Measurements from ENCODE around the gene SLC23A3. TPM values are rescaled to one million over a fixed set of nuclear protein-coding genes. Genes with fewer than 3 reads are reported as not detected.

SLC23A3 gene
- polyA plus RNA-seq, 3 donors: 1.1 TPM; not detected in 2

DNA sequence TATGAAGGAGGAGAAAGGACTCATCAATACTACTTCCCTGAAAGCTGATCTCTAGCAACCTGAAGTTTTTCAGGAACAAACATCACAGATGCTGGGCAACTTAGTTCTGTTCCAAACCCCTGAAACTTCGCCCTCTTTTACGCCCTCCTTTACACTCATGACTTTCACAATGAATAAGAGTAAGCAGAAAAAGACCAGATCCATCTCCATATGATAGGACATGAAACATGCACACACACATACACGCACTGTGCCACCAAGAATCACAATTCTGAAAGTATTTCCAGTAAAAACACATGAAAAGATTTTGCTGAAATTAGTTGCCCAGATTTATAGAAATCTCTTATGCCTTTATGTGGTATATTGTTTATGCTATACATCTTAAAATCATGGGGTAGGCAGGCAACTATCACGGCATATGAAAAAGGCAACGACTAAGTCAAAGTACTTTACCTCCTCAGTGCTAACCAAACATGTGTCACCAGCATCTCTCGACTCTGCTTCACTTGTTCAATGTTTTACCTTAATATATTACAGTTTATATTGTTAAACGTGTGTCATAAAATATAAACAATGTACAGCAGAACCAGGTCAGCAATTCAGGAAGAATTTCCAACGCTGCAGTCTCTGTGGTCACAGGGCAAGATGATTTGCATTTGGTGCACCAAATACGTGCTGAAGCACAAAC, 57.0 kb downstream of the SLC23A3 start:
- H3K27ac Mint-ChIP-seq: no peak overlapping the region
- Histone ChIP-seq H3K4me2 (replicated peaks; ENCODE audit: extremely low read depth, low read length, poor library complexity, severe bottlenecking) (no peak overlapping the region), H3K9me3 (replicated peaks in 1 of 2; ENCODE audit: control insufficient read depth in 1 of 2, insufficient read depth in 1 of 2, low read length in 2 of 2) (no peaks in the 10 kb centered on the region), H3K9ac (ENCODE audit: insufficient read depth, low read length, poor library complexity, severe bottlenecking) (no peak overlapping the region), H2AFZ (ENCODE audit: insufficient read depth, low read depth, low read length, poor library complexity, severe bottlenecking) (no peak overlapping the region), H3K36me3 (replicated peaks in 1 of 2; ENCODE audit: control insufficient read depth in 1 of 2, insufficient read depth in 2 of 2, low read length in 2 of 2) (no peaks in the 10 kb centered on the region), H3K79me2 (ENCODE audit: insufficient read depth, low read length) (no peaks in the 10 kb centered on the region), H3K27me3 (ENCODE audit: control insufficient read depth in 2 of 2, insufficient read depth in 2 of 2, low read length in 2 of 2) (no peaks in the 10 kb centered on the region), H3K4me3 (replicated peaks in 1 of 3; ENCODE audit: low read depth in 2 of 3, low read length in 3 of 3) (no peak overlapping the region), H4K20me1 (ENCODE audit: insufficient read depth, low read length) (peaks cover 25% of the 10 kb centered on the region), H3K27ac (ENCODE audit: low read depth in 1 of 2, low read length in 2 of 2) (no peak overlapping the region), H3K4me1 (ENCODE audit: control insufficient read depth in 1 of 2, insufficient read depth in 2 of 2, low read length in 2 of 2) (peaks cover 26 to 30% of the 10 kb centered on the region in 2 donors)
- H3K9me3 Mint-ChIP-seq: no peaks in the 10 kb centered on the region
- TF ChIP-seq, protein P1, sequence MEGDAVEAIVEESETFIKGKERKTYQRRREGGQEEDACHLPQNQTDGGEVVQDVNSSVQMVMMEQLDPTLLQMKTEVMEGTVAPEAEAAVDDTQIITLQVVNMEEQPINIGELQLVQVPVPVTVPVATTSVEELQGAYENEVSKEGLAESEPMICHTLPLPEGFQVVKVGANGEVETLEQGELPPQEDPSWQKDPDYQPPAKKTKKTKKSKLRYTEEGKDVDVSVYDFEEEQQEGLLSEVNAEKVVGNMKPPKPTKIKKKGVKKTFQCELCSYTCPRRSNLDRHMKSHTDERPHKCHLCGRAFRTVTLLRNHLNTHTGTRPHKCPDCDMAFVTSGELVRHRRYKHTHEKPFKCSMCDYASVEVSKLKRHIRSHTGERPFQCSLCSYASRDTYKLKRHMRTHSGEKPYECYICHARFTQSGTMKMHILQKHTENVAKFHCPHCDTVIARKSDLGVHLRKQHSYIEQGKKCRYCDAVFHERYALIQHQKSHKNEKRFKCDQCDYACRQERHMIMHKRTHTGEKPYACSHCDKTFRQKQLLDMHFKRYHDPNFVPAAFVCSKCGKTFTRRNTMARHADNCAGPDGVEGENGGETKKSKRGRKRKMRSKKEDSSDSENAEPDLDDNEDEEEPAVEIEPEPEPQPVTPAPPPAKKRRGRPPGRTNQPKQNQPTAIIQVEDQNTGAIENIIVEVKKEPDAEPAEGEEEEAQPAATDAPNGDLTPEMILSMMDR (IDR thresholded peaks at IDR 0.05): no peak
- WGBS (ENCODE audit: insufficient coverage): 58% methylated on average over 2 of the region's 9 CpGs
- intact Hi-C loops (cut with micrococcal nuclease): no loop called here
- peaks cover 31% of the 10 kb centered on the region for H3K4me1 Mint-ChIP-seq
- H3K4me3 Mint-ChIP-seq: no peak overlapping the region
- H3K36me3 Mint-ChIP-seq: peaks cover 8 to 10% of the 10 kb centered on the region in 2 donors
- no peak for DNase-seq
- H3K27me3 Mint-ChIP-seq (ENCODE audit: low read depth in 3 of 3): peaks cover 0 to 5% (median 2%) of the 10 kb centered on the region in 3 donors

DNA sequence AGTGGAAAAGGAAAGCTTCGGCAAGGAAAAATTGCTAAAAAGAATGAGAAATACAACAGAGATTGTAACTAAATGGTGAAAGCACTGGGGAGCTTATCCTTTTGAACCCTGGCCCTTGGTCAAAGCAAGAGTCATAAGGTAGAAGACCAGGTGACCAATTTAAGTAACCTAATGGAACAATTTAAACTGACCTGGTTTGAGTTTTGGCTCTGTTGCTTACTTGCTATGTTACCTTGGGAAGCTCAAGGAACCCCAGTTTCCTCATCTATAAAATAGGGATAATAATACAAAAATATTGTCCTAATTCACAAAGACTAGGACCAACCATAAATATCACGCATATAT, 57.8 kb downstream of the SLC23A3 start:
- H4K20me1 ChIP-seq (ENCODE audit: insufficient read depth, low read length): peaks cover 30% of the 10 kb centered on the region
- WGBS (ENCODE audit: insufficient coverage): 100% methylated on average over 2 of the region's 2 CpGs
- Mint-ChIP-seq H3K4me1 (peaks cover 39% of the 10 kb centered on the region), H3K4me3 (no peak overlapping the region), H3K27me3 (ENCODE audit: low read depth in 3 of 3) (peaks cover 0 to 3% (median 2%) of the 10 kb centered on the region in 3 donors), H3K27ac (no peak overlapping the region), H3K36me3 (peaks cover 5 to 10% of the 10 kb centered on the region in 2 donors), H3K9me3 (no peaks in the 10 kb centered on the region)
- H3K4me1 ChIP-seq (ENCODE audit: control insufficient read depth in 1 of 2, insufficient read depth in 2 of 2, low read length in 2 of 2): peaks cover 33 to 37% of the 10 kb centered on the region in 2 donors
- no peak overlapping the region for H3K4me2 ChIP-seq (replicated peaks; ENCODE audit: extremely low read depth, low read length, poor library complexity, severe bottlenecking)
- no peak overlapping the region for H3K4me3 ChIP-seq (replicated peaks in 1 of 3; ENCODE audit: low read depth in 2 of 3, low read length in 3 of 3)
- no peaks in the 10 kb centered on the region for H3K79me2 ChIP-seq (ENCODE audit: insufficient read depth, low read length)
- DNase-seq: no peak
- no peaks in the 10 kb centered on the region for H3K27me3 ChIP-seq (ENCODE audit: control insufficient read depth in 2 of 2, insufficient read depth in 2 of 2, low read length in 2 of 2)
- no peaks in the 10 kb centered on the region for H3K9me3 ChIP-seq (replicated peaks in 1 of 2; ENCODE audit: control insufficient read depth in 1 of 2, insufficient read depth in 1 of 2, low read length in 2 of 2)
- TF ChIP-seq, protein P1 (IDR thresholded peaks at IDR 0.05): no peak
- no peaks in the 10 kb centered on the region for H3K36me3 ChIP-seq (replicated peaks in 1 of 2; ENCODE audit: control insufficient read depth in 1 of 2, insufficient read depth in 2 of 2, low read length in 2 of 2)
- intact Hi-C loops (cut with micrococcal nuclease): no loop called here
- no peak overlapping the region for H3K9ac ChIP-seq (ENCODE audit: insufficient read depth, low read length, poor library complexity, severe bottlenecking)
- H3K27ac ChIP-seq (ENCODE audit: low read depth in 1 of 2, low read length in 2 of 2): no peak overlapping the region
- H2AFZ ChIP-seq (ENCODE audit: insufficient read depth, low read depth, low read length, poor library complexity, severe bottlenecking): no peak overlapping the region

Other genes starting within 250 kb of the SLC23A3 start
- gene CDK5R2, start 210.4 kb downstream of the SLC23A3 start, polyA plus RNA-seq: not detected
- not detected for gene FEV, start 184.8 kb downstream of the SLC23A3 start, polyA plus RNA-seq
- not detected for gene CRYBA2, start 176.6 kb downstream of the SLC23A3 start, polyA plus RNA-seq
- not detected for gene CFAP65, start 128.5 kb downstream of the SLC23A3 start, polyA plus RNA-seq
- gene IHH, start 109.1 kb downstream of the SLC23A3 start, polyA plus RNA-seq: not detected
- gene NHEJ1, start 9.2 kb downstream of the SLC23A3 start, polyA plus RNA-seq: 10 to 100 TPM; 12.6 to 20.9 (median 20.3) TPM
- gene CNPPD1, start 6.9 kb upstream of the SLC23A3 start, polyA plus RNA-seq: 100 to 1,000 TPM in 1 of 3 donors, 10 to 100 TPM in 2; 68.8 to 109 (median 71.3) TPM
- gene RETREG2, start 8.2 kb upstream of the SLC23A3 start, polyA plus RNA-seq: 10 to 100 TPM; 37.7 to 60.9 (median 39.4) TPM
- 10 to 100 TPM; 45.7 to 98.9 (median 53.2) TPM for gene ZFAND2B, start 36.8 kb upstream of the SLC23A3 start, polyA plus RNA-seq
- gene ABCB6, start 48.9 kb upstream of the SLC23A3 start, polyA plus RNA-seq: 1 to 10 TPM in 1 of 3 donors, under 1 TPM in 2; 0.28 to 4.8 (median 0.58) TPM
- 10 to 100 TPM; 24.7 to 55.2 (median 26.3) TPM for gene ATG9A, start 59.6 kb upstream of the SLC23A3 start, polyA plus RNA-seq
- gene ANKZF1, start 59.8 kb upstream of the SLC23A3 start, polyA plus RNA-seq: 10 to 100 TPM in 2 of 3 donors, 1 to 10 TPM in 1; 7.6 to 79.3 (median 10.4) TPM
- 10 to 100 TPM in 1 of 3 donors, 1 to 10 TPM in 2; 4.0 to 11.7 (median 7.7) TPM for gene GLB1L, start 75.4 kb upstream of the SLC23A3 start, polyA plus RNA-seq
- gene STK16, start 75.5 kb upstream of the SLC23A3 start, polyA plus RNA-seq: 10 to 100 TPM; 16.7 to 40.7 (median 17.8) TPM
- gene TUBA4B, start 83.2 kb upstream of the SLC23A3 start, polyA plus RNA-seq: not detected
- gene TUBA4A, start 83.9 kb upstream of the SLC23A3 start, polyA plus RNA-seq: 100 to 1,000 TPM in 1 of 3 donors, 10 to 100 TPM in 2; 72.7 to 452 (median 81.9) TPM
- gene DNAJB2, start 109.3 kb upstream of the SLC23A3 start, polyA plus RNA-seq: 10 to 100 TPM in 1 of 3 donors, 1 to 10 TPM in 2; 1.7 to 55.4 (median 1.9) TPM
- gene PTPRN, start 139.4 kb upstream of the SLC23A3 start, polyA plus RNA-seq: not detected
- gene RESP18, start 162.7 kb upstream of the SLC23A3 start, polyA plus RNA-seq: not detected
- 10 to 100 TPM; 51.6 to 83.1 (median 60.6) TPM for gene DNPEP, start 217.9 kb upstream of the SLC23A3 start, polyA plus RNA-seq
- gene DES, start 248.3 kb upstream of the SLC23A3 start, polyA plus RNA-seq: 1 to 10 TPM; 2.4 to 4.0 (median 2.4) TPM